ENCODE results near the gene TULP4.
A peak's percentile ranks its signal among the peaks of the same experiment; 100 is the strongest.
"Not testable (repeated sequence)": the region's sequence is repeated elsewhere in the genome, so short reads cannot be mapped to it uniquely, and the experiment has no call there.

TULP4 gene

GRCh38 chr6:158391276-158391675 is 79.0 kb downstream of the TULP4 start:
- no peak for DNase-seq (ENCODE audit: low read depth in 2 of 2)

GRCh38 chr6:158391977-158392376 is 79.7 kb downstream of the TULP4 start:
- DNase-seq (ENCODE audit: low read depth in 2 of 2): not testable (repeated sequence)

GRCh38 chr6:158396136-158396535 is 83.9 kb downstream of the TULP4 start:
- no peak for DNase-seq (ENCODE audit: low read depth in 2 of 2)

- DNase-seq (ENCODE audit: low read depth in 2 of 2): no peak
Observed at GRCh38 chr6:158397578-158397977, 85.3 kb downstream of the TULP4 start.

GRCh38 chr6:158398252-158399024 is 86.2 kb downstream of the TULP4 start:
- no peak for DNase-seq (ENCODE audit: low read depth in 2 of 2)

- DNase-seq (ENCODE audit: low read depth in 2 of 2): no peak
Observed at GRCh38 chr6:158399040-158399700, 86.9 kb downstream of the TULP4 start.

GRCh38 chr6:158402184-158402583 is 89.9 kb downstream of the TULP4 start:
- DNase-seq (ENCODE audit: low read depth in 2 of 2): no peak

GRCh38 chr6:158405321-158405831 is 93.1 kb downstream of the TULP4 start:
- not testable (repeated sequence) for DNase-seq (ENCODE audit: low read depth in 2 of 2)

- DNase-seq (ENCODE audit: low read depth in 2 of 2): no peak
Observed at GRCh38 chr6:158405933-158406332, 93.7 kb downstream of the TULP4 start.

GRCh38 chr6:158406736-158407135 is 94.5 kb downstream of the TULP4 start:
- no peak for DNase-seq (ENCODE audit: low read depth in 2 of 2)

- no peak for DNase-seq (ENCODE audit: low read depth in 2 of 2)
Observed at GRCh38 chr6:158408013-158408412, 95.7 kb downstream of the TULP4 start.

GRCh38 chr6:158408552-158409130 is 96.4 kb downstream of the TULP4 start:
- peak; percentile 70 to 76 for DNase-seq (ENCODE audit: low read depth in 2 of 2)

GRCh38 chr6:158409451-158409850 is 97.2 kb downstream of the TULP4 start:
- DNase-seq (ENCODE audit: low read depth in 2 of 2): peak; percentile 39 to 42

GRCh38 chr6:158410784-158411183 is 98.5 kb downstream of the TULP4 start:
- no peak for DNase-seq (ENCODE audit: low read depth in 2 of 2)

GRCh38 chr6:158411998-158412397 is 99.7 kb downstream of the TULP4 start:
- no peak for DNase-seq (ENCODE audit: low read depth in 2 of 2)

GRCh38 chr6:158413028-158413427 is 100.8 kb downstream of the TULP4 start:
- no peak for DNase-seq (ENCODE audit: low read depth in 2 of 2)

GRCh38 chr6:158413814-158414565 is 101.7 kb downstream of the TULP4 start:
- DNase-seq (ENCODE audit: low read depth in 2 of 2): no peak

- DNase-seq (ENCODE audit: low read depth in 2 of 2): no peak
Observed at GRCh38 chr6:158414851-158415262, 102.6 kb downstream of the TULP4 start.

- DNase-seq (ENCODE audit: low read depth in 2 of 2): no peak
Observed at GRCh38 chr6:158415666-158416065, 103.4 kb downstream of the TULP4 start.

- no peak for DNase-seq (ENCODE audit: low read depth in 2 of 2)
Observed at GRCh38 chr6:158416883-158417759, 104.9 kb downstream of the TULP4 start.

GRCh38 chr6:158417760-158418098 is 105.5 kb downstream of the TULP4 start:
- no peak for DNase-seq (ENCODE audit: low read depth in 2 of 2)
